IPS-20b (cell line): ENCODE measurements around the gene PRKCD.

Source experiments
- H3K27ac ChIP-seq: one replicate; pipeline ENCODE4 v1.5.1; 2013; ENCODE audit warnings: low read length
- H3K27me3 ChIP-seq: 2 replicates; pipeline ENCODE4 v1.6.1; 2013; ENCODE audit warnings: mild to moderate bottlenecking, low read length, inconsistent platforms; ENCODE audit not compliant: insufficient read depth
- H3K36me3 ChIP-seq: 2 replicates; pipeline ENCODE4 v1.6.1; 2013; ENCODE audit warnings: low read depth, mild to moderate bottlenecking, inconsistent platforms, low read length, moderate library complexity; ENCODE audit not compliant: insufficient read depth
- H3K4me1 ChIP-seq: 2 replicates; pipeline ENCODE4 v1.6.1; 2013; ENCODE audit warnings: mild to moderate bottlenecking, control low read depth, inconsistent platforms, low read length, moderate library complexity; ENCODE audit not compliant: insufficient read depth
- H3K4me3 ChIP-seq: 2 replicates; pipeline ENCODE4 v1.5.1; 2013; ENCODE audit warnings: mild to moderate bottlenecking, low read length, inconsistent platforms
- H3K9ac ChIP-seq: 2 replicates; pipeline ENCODE4 v1.6.1; 2013; ENCODE audit warnings: low read depth, mild to moderate bottlenecking, inconsistent platforms, low read length, moderate library complexity
- H3K9me3 ChIP-seq: 2 replicates; pipeline ENCODE4 v1.6.1; 2013; ENCODE audit warnings: mild to moderate bottlenecking, low read depth, low read length, inconsistent platforms; ENCODE audit not compliant: insufficient read depth

The PRKCD gene

DNA sequence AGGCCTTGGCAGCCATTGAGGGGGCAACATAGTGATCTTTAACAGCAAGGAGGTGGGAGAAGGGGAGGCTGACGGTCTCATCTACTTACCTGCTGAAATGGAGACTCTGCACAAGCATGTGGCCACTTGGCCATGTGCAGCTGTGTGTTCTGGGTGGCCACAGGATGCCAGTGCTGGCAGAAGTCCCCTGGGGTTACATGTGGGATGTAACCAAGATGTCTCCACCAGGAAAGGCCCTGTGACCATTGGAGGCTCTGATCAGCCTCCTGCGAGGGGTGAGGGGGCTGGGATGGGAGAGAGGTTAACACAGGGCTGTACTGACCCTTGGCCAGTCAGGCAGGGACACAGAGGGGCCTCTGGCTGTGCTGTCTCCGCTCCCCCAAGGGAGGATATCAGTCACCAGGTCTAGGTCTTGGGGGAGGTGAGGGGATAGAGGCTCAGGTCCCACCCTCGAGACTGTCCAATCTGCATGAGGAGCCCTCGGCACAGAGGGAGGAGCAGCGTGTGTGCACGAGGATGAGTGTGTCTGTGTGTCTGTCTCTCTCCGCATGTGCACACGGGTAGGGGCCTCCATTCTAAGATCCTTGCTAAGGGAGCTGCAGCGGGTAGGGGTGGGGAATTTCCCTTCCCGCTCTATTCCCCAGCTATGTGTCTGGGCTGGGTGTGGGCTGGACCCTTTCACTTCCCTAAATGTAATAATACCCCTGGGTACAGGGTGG lies 19.5 kb downstream of the PRKCD start:
- no peak overlapping the region for H3K27ac ChIP-seq
- H3K9ac ChIP-seq: no peak overlapping the region
- H3K36me3 ChIP-seq: 0 out of 2 replicates have a peak, but pooled peaks cover 7% of the 10 kb centered on the region
- no peaks in the 10 kb centered on the region for H3K9me3 ChIP-seq
- no peak overlapping the region for H3K4me3 ChIP-seq
- H3K4me1 ChIP-seq: no peaks in the 10 kb centered on the region
- H3K27me3 ChIP-seq: no peaks in the 10 kb centered on the region

DNA sequence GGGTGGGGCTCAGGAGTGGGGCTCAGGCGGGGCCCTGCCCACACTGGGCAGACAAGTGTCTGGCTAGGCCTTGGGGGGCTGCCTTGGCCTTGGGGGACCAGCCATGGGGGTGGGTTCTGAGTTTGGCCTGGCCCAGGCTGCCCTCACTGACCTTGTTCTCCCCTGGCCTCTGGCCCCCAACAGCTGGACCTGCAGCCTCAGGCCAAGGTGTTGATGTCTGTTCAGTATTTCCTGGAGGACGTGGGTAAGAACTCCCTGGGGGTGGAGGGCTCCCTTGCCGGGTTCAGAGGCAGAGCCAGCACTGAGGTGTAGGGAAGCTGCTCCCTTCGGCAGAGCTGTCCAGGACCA lies 20.0 kb downstream of the PRKCD start:
- H3K36me3 ChIP-seq: 0 out of 2 replicates have a peak, but pooled peaks cover 9% of the 10 kb centered on the region
- H3K4me1 ChIP-seq: no peaks in the 10 kb centered on the region

GRCh38 chr3:53181528-53181927 lies 20.5 kb downstream of the PRKCD start:
- no peak overlapping the region for H3K9ac ChIP-seq
- 0 out of 2 replicates have a peak, but pooled peaks cover 11% of the 10 kb centered on the region for H3K36me3 ChIP-seq
- no peaks in the 10 kb centered on the region for H3K4me1 ChIP-seq
- H3K27me3 ChIP-seq: no peaks in the 10 kb centered on the region
- no peaks in the 10 kb centered on the region for H3K9me3 ChIP-seq
- no peak overlapping the region for H3K4me3 ChIP-seq
- no peak overlapping the region for H3K27ac ChIP-seq

More for the DNA sequence above, 20.0 kb downstream of the PRKCD start:
- H3K9ac ChIP-seq: no peak overlapping the region
- H3K27me3 ChIP-seq: no peaks in the 10 kb centered on the region
- no peak overlapping the region for H3K27ac ChIP-seq
- no peak overlapping the region for H3K4me3 ChIP-seq
- no peaks in the 10 kb centered on the region for H3K9me3 ChIP-seq

DNA sequence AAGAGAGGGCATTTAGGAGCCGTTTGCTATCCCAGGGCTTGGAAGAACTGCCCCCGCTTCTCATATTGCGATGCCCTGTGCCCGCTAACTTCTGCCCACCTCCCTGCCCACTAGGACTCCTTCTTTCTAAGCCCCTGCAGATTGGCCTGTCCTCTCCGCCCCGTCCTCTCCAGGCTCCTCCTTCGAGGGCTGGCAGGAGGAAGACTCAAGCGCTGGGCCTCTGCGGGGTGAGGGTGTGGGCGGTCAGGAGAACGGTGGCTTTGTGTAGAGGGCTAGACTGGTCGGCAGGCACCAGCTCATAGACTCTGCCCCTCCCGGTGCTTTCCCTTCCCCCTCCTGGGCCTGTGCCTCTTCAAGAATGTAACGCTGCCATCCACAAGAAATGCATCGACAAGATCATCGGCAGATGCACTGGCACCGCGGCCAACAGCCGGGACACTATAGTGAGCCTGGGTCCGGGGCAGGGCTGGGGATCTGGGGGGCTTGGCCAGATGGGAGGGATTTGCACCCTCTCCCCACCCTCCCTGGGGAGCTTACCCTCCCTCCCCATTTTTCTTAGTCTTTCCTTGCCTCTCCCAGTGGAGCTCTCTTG lies 21.9 kb downstream of the PRKCD start:
- H3K9me3 ChIP-seq: no peaks in the 10 kb centered on the region
- H3K36me3 ChIP-seq: 0 out of 2 replicates have a peak, but pooled peaks cover 11% of the 10 kb centered on the region
- H3K9ac ChIP-seq: no peak overlapping the region
- H3K27ac ChIP-seq: no peak overlapping the region
- H3K4me3 ChIP-seq: no peak overlapping the region
- H3K4me1 ChIP-seq: no peaks in the 10 kb centered on the region
- no peaks in the 10 kb centered on the region for H3K27me3 ChIP-seq

DNA sequence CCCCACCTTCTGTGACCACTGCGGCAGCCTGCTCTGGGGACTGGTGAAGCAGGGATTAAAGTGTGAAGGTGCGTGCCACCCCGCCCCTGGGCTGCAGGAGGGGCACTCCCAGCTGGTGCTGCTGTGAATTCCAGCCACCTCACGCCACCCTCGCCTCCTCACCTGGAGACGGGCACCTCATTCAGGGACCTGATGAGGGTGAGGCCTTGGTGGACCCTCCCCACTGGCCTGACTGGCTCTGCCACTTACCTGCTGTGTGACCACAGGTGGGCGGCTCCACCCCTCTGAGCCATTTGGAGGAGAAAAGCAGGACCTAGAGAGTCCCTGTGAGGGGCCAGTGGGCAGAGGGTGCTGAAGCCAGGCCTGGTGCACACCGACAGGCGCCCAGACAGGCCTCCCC lies 22.5 kb downstream of the PRKCD start:
- Histone ChIP-seq H3K27ac (no peak overlapping the region), H3K9ac (no peak overlapping the region), H3K27me3 (no peaks in the 10 kb centered on the region), H3K4me3 (no peak overlapping the region), H3K9me3 (no peaks in the 10 kb centered on the region), H3K36me3 (0 out of 2 replicates have a peak, but pooled peaks cover 11% of the 10 kb centered on the region), H3K4me1 (no peaks in the 10 kb centered on the region)

- Histone ChIP-seq H3K27me3 (no peaks in the 10 kb centered on the region), H3K36me3 (0 out of 2 replicates have a peak, but pooled peaks cover 6% of the 10 kb centered on the region), H3K4me3 (no peak overlapping the region), H3K9me3 (no peaks in the 10 kb centered on the region), H3K4me1 (no peaks in the 10 kb centered on the region), H3K27ac (no peak overlapping the region), H3K9ac (no peak overlapping the region)
These were observed 23.7 kb downstream of the PRKCD start for GRCh38 chr3:53184701-53185100.

- H3K4me3 ChIP-seq: no peak overlapping the region
- H3K27me3 ChIP-seq: no peaks in the 10 kb centered on the region
- no peak overlapping the region for H3K27ac ChIP-seq
- no peaks in the 10 kb centered on the region for H3K9me3 ChIP-seq
- no peak overlapping the region for H3K9ac ChIP-seq
- no peaks in the 10 kb centered on the region for H3K4me1 ChIP-seq
- H3K36me3 ChIP-seq: 0 out of 2 replicates have a peak, but pooled peaks cover 10% of the 10 kb centered on the region
These were observed 24.9 kb downstream of the PRKCD start for GRCh38 chr3:53185761-53186465.

GRCh38 chr3:53186726-53187125 lies 25.7 kb downstream of the PRKCD start:
- Histone ChIP-seq H3K9me3 (no peaks in the 10 kb centered on the region), H3K36me3 (0 out of 2 replicates have a peak, but pooled peaks cover 10% of the 10 kb centered on the region), H3K4me1 (no peaks in the 10 kb centered on the region), H3K9ac (no peak overlapping the region), H3K27ac (no peak overlapping the region), H3K4me3 (no peak overlapping the region), H3K27me3 (no peaks in the 10 kb centered on the region)

DNA sequence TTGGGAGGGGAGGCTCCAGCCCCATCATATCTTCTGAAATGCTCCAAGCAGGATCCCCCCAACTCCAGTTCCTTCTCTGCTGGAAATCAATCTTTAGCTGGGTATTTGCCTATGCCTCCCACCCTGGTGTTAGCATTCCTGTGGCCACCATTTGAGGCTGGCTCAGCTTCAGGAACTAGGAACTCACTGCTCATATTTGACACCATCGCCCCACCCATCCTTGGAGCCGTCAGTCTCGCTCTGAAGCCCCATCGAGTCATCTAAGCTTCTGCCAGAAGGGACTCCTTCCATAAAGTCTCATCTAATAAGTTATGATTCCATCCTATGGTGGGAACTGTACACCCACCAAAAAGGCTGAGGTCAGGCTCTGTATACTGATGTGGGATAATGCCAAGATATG lies 26.4 kb downstream of the PRKCD start:
- no peaks in the 10 kb centered on the region for H3K9me3 ChIP-seq
- no peaks in the 10 kb centered on the region for H3K27me3 ChIP-seq
- 0 out of 2 replicates have a peak, but pooled peaks cover 10% of the 10 kb centered on the region for H3K36me3 ChIP-seq
- H3K4me3 ChIP-seq: no peak overlapping the region
- no peak overlapping the region for H3K9ac ChIP-seq
- no peaks in the 10 kb centered on the region for H3K4me1 ChIP-seq
- H3K27ac ChIP-seq: no peak overlapping the region

DNA sequence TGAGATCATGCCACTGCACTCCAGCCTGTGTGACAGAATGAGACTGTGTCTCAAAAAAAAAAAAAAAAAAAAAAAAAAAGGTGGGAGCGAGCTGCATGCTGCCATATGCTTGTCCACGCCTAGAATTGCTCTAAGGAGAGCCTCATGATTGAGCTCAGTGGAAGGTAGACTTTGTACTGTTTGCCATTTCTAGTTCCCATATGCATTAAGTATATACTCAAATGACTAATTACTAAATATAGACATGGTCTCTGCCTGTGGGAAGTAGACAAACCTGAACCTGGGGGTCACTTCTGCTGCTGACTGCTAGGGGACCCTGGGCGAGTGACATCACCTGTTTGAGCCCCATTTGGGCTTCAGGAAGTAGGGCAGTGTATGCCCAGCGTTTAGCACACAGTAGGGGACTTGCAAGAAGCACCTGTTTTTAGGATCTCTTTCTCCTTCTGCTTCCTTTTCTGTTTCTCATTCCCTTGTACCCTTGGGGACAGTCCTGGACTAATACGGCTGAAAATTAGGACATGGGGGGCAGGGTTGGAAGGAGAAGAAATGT lies 27.2 kb downstream of the PRKCD start:
- Histone ChIP-seq H3K9ac (no peak overlapping the region), H3K27me3 (no peaks in the 10 kb centered on the region), H3K36me3 (0 out of 2 replicates have a peak, but pooled peaks cover 10% of the 10 kb centered on the region), H3K4me1 (no peaks in the 10 kb centered on the region), H3K4me3 (no peak overlapping the region), H3K27ac (no peak overlapping the region), H3K9me3 (no peaks in the 10 kb centered on the region)

- Histone ChIP-seq H3K4me1 (no peaks in the 10 kb centered on the region), H3K27ac (no peak overlapping the region), H3K4me3 (no peak overlapping the region), H3K27me3 (no peaks in the 10 kb centered on the region), H3K9ac (no peak overlapping the region), H3K9me3 (no peaks in the 10 kb centered on the region), H3K36me3 (0 out of 2 replicates have a peak, but pooled peaks cover 10% of the 10 kb centered on the region)
These were observed 27.7 kb downstream of the PRKCD start for GRCh38 chr3:53188720-53189119.
